ENCODE results near the gene RFX7.
"Not testable (repeated sequence)": the region's sequence is repeated elsewhere in the genome, so short reads cannot be mapped to it uniquely, and the experiment has no call there.

RFX7 gene

DNA sequence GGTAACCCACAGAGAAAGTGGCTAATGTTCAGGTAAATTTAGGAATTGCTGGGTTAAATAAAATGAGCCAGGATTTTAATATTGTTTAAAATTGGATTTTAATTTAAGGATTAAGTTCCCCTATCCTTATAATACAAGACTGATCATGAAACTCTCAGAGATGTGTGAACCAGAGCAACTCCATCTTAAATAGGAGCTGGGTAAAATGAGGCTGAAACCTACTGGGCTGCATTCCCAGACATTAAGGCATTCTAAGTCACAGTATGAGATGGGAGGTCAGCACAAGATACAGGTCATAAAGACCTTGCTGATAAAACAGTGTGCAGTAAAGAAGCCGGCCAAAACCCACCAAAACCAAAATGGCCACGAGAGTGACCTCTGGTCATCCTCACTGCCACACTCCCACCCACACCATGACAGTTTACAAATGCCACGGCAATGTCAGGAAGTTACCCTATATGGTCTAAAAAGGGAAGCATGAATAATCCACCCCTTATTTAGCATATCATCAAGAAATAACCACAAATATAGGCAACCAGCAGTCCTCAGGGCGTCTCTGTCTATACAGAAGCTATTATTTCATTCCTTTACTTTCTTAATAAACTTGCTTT, 40.3 kb downstream of the RFX7 start:
- DNase-seq: not testable (repeated sequence)

GRCh38 chr15:56202701-56203100, 41.0 kb downstream of the RFX7 start:
- DNase-seq: no peak

DNA sequence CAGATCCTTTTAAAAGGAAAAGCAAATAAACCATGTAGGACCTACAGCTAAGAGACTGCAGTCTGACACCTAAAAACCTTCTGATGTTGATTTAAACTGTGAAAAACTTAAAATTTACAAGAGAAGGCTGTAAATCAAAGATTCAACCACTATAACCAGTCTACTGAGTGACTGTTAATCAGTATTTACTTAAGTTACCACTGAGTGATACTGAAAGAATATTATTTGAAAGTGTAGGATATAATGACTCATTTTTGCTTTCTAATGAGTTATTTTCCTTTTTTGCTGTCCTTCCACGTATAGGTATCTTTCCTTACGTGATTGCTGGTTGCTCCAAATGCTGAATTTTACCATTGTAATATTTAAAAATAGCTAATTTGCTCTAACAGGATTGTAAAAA, 44.6 kb downstream of the RFX7 start:
- no peak for DNase-seq

DNA sequence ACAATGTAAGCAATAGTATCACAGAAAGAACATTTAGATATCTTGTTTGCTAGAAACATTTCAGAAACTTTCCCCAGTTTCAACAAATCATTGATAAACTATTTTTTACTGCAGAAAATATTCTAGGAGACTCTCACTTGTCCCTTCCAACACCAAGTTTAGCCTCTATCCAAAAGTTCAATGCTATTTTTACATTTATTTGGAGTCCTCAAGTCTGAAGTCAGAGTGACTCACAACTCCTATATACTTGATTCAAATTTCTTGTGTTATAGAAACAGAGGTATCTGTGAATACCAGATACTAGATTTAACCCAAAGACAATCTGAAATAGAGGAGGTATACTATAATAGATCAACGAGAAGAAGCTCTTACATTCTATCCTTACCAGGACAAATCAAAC, 49.6 kb downstream of the RFX7 start:
- DNase-seq: no peak

DNA sequence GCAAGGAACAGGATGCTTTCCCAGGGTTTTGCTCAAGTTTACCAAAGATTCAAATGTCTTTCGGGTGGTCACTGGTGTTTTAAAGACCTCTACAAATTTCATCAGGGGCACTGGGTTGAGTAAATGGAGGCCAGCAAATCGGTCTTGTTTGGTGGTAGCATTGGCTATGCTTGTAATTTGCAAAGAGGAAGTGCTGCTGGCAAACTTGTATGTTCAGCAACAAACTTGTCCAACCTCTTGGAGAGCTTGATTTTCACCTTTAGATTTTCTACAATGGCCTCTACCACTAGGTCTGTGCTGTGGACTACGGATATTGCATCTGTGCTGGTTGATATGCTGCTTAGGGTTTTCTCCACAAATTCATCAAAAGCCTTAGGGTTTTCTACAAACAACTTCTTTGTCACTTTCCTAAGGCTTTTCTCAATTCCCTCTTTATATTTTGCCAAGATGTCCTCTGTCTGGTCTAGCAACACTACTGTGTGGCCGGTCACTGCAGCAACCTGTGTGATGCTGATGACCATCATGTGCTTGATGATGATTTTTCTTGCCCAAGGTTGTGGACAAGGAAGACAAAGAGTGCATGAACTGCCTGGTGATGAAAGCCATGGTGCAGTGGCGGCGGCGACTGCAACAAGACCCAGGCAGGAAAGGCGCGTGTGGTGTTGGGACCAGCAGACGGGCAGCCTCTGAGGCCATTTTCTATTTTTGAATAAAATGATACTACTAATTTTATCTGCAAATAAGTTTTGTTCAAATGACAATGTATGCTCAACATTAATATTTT, 50.8 kb downstream of the RFX7 start:
- no peak for DNase-seq

DNA sequence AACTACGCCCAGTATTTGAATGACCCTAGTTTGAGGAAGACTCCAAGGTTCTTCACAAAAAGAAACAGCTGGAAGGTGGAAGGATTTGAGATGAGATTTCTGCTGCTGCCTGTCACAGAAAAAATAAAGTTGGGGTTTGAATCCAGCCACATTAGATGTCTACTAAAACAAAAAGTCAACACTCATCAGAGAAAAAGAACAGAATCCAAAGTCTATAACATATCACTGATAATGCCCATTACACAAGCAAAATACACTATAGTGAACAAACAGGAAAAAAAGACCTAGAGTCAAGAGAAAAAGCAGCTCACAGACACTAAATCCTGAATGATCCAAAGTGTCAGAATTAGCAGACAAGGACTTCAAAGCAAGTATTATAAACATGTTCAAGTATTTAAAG, 56.0 kb downstream of the RFX7 start:
- no peak for DNase-seq

DNA sequence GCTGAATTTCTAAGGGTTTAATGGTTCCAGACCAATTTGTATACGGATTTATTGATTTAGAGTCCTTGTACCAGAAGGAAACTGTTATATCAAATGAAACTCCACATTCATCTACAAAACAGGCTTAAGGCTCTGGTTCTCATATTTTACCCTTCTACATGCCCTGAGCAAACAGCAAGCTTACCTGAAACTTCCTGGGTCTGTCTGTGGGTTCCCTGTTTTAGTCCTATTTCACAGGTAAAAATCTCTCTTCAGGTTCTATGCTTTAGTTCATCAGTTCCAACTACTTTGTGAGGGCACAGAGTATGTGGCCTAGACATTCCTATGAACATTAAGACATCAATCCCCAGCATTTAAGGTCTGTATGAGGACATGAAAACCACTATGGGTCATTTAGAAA, 57.7 kb downstream of the RFX7 start:
- DNase-seq: no peak

DNA sequence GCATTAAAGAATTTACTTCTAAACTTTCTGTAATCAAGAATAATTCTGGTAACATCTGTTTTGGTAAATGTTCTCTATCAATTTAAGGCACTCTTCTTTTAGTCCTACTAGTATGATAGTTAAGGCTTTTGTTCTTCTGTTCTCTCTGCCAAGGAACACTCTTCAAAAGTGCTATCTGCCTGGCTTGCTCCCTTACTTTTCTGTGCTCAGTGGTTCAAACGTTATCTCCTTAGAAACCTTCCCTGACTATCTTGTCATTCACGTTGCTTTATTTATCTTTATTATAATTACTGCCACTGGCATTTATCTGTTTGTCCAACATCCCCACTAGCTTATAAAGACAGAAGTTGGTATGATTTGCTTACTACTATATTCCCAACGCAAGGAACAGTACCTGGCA, 59.2 kb downstream of the RFX7 start:
- no peak for DNase-seq

DNA sequence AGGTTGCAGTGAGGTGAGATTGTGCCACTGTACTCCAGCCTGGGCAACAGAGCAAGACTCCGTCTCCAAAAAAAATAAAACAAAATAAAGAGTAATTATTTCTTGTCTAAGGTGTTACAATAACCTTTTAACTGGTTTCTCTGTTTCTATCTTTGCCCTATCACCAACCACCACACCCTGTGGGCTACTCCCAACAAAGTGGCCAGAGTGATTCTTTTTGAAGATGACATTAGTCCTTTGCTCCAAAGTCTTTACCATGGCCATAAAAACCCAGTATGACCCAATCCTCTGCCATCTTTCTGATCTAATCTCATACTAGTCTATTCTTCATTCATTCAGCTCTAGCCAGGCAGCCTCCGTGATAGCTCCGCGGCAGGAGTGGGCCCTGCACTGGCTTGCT, 62.8 kb downstream of the RFX7 start:
- DNase-seq: no peak

GRCh38 chr15:56176996-56177395, 66.7 kb downstream of the RFX7 start:
- DNase-seq: no peak

- DNase-seq: no peak
Measured at GRCh38 chr15:56175788-56176187, 67.9 kb downstream of the RFX7 start.

DNA sequence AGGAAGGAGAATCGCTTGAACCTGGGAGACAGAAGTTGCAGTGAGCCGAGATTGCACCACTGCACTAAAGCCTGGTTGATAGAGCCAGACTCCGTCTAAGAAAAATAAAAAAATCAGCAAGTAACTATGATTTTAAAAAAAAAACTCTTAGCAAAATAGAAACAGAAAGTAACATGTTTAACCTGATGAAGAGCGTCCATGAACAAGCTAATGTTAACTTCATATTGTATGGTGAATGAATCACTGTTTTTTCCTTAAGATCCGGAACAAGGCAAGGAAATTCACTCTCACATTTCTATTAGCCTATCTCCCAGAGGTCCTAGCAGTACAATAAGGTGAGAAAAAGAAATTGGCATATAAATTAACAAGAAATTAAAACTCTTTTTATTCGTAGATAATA, 69.0 kb downstream of the RFX7 start:
- no peak for DNase-seq

DNA sequence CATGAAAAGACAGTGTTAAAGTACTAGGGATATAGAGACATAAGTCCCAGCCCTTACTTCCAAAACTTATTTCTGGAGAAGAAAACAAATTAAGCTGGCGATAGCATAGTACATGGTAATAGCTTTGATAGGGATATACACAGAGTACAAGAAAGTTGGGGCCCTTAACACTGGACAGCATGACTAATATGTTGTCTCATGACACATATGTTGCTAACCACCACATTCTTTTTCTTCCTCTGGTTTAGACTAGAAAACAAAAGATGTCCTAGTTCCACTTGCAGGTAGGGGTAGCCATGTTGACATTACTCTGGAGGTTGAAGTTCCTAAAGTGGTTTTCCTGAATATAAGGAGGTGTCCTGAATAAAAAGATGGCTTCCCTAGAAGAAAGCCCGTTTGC, 75.3 kb downstream of the RFX7 start:
- DNase-seq: no peak

DNA sequence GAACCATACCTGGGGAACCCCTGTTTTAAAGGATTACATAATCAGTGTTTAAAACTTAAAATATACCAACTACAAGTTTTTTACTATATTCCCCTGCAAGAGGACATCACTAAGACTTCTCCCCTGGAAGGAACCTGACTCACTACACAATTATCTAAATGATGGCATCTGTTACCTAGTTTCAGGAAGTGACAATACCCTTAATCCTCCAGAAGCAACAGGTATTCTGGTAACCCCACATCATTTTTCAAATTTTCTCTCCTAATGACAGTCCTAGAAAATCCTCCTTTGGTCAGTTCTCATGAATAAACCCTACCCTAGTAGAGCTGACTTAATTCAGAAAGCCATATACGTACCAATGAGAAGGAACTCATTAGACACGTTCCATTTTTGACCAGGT, 78.4 kb downstream of the RFX7 start:
- DNase-seq: no peak

DNA sequence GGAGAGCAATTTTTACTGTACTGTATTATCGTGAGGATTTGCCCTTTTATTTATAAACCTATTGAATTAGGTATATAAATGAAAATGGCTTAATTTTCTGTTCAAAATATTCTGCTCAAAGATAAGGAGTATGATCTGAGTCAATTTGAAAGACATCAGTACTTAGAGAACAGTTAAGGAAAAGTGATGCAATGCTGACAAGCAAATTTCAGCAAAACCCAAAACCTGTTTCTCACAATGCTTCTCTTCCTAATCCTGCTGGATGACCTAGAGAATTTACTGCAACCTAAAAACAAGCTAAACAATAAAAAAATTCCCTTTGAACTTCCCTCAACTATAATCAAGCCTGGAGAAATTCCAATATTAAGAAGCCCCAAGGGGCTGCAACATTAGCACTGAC, 82.7 kb downstream of the RFX7 start:
- DNase-seq: no peak

- DNase-seq: no peak
Measured at GRCh38 chr15:56156877-56157276, 86.8 kb downstream of the RFX7 start.

DNA sequence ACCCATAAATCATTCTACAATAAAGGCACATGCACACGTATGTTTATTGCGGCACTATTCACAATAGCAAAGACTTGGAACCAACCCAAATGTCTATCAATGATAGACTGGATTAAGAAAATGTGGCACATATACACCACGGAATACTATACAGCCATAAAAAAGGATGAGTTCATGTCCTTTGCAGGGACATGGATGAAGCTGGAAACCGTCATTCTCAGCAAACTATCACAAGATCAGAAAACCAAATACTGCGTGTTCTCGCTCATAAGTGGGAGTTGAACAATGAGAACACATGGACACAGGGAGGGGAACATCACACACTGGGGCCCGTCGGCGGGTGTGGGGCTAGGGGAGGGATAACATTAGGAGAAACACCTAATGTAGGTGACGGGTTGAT, 88.4 kb downstream of the RFX7 start:
- DNase-seq: not testable (repeated sequence)

- DNase-seq: not testable (repeated sequence)
Measured at GRCh38 chr15:56154768-56155167, 88.9 kb downstream of the RFX7 start.

DNA sequence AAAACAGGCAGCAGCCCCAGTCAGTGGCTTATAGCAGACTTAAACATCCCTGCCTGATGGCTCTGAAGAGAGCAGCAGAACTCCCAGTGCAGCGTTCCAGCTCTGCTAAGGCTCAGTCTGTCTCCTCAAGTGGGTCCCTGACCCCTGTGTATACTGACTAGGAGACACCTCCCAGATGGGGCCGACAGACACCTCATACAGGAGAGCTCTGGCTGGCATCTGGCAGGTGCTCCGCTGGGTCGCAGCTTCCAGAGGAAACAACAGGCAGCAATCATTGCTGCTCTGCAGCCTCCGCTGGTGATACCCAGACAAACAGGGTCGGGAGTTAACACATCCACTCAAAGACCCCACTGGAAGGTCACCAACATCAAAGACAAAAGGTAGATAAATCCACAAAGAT, 93.5 kb downstream of the RFX7 start:
- no peak for DNase-seq

- no peak for DNase-seq
Measured at GRCh38 chr15:56148064-56148463, 95.6 kb downstream of the RFX7 start.

- no peak for DNase-seq
Measured at GRCh38 chr15:56146756-56147155, 96.9 kb downstream of the RFX7 start.

GRCh38 chr15:56128081-56128480, 115.6 kb downstream of the RFX7 start:
- no peak for DNase-seq

DNA sequence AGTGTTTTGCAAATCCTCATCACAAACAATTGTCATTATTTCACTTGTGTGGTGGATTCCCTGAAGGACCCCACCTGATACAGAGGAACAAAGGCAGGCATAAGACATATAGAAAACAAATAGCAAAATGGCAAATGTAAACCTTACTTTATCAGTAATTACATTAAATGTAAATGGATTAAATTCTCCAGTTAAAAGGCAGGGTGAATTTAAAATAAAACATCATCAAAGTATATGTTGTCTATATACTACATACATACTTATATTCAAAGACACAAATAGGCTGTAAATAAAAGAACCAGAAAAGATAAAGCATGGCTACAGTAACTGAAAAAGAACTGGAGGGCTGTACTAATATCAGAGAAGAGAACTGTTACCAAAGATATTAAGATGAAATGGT, 117.3 kb downstream of the RFX7 start:
- no peak for DNase-seq

DNA sequence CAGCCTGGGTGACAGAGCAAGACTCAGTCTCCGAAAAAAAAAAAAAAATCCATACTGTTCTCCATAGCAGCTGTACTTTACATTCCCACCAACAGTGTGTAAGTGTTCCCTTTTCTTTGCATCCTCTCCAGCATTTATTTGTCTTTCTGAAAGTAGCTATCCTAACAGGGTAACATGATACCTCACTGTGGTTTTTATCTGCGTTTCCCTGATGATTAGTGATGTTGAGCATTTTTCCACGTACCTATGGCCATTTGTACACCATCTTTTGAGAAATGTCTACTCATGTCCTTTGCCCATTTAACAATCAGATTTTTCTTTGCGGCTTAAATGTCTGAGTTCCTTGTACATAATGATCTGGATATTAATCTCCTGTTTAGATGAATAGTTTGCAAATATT, 119.3 kb downstream of the RFX7 start:
- DNase-seq: no peak

DNA sequence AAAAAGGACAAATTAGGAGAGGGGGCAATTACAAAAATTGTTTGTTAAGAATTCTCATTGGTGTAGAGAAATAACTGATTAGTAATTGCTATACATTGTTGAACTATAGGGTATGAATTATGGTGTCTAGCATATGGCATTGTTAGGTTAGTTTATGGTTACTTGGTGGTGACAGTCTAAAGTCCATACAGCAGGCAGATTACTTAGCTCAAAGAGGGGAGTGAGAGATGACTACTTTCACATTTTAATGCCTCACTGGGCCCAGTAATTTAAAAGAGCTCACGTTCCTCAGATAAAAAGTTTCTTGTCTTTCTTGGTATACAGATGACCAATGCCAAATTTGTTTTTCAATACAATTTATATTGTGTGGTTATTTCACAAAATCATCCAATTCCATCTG, 137.8 kb downstream of the RFX7 start:
- no peak for DNase-seq

All from activated CD4-positive, alpha-beta T cell treated with anti-CD3 and anti-CD28 coated beads, Interleukin-2, amount 50 U/mL, for 4 hours (primary cell).